ENCODE measurements around the gene LENG1.

The LENG1 gene

DNA sequence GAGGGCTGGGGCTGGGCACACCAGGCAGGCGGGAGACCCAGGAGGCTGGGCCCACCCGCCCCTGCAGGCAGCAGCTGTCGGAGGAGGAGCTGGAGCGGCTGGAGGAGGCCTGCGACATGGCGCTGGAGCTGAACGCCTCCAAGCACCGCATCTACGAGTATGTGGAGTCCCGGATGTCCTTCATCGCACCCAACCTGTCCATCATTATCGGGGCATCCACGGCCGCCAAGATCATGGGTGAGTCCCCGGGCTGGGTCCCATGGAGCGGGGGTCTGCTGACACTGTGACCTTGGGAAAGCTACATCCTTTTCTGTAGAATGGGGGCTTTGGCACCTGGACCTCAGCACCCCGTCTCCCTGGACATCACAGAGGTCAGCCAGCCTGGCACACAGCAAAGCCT is 35.8 kb downstream of the LENG1 start:
- no peaks in the 10 kb centered on the region for H3K4me1 ChIP-seq (ENCODE audit: control insufficient read depth in 1 of 2, insufficient read depth in 2 of 2, low read length in 2 of 2)
- peaks cover 46 to 88% of the 10 kb centered on the region in 2 donors for H3K36me3 ChIP-seq (ENCODE audit: control insufficient read depth in 1 of 2, insufficient read depth in 2 of 2, low read length in 2 of 2)
- no peaks in the 10 kb centered on the region for H3K9me3 ChIP-seq (ENCODE audit: control insufficient read depth in 1 of 2, low read length in 2 of 2)
- H3K27ac ChIP-seq (ENCODE audit: low read length): no peak overlapping the region
- H3K27me3 ChIP-seq (ENCODE audit: low read depth, low read length): no peaks in the 10 kb centered on the region
- no peak overlapping the region for H3K4me3 ChIP-seq (ENCODE audit: low read depth in 1 of 2, low read length in 2 of 2)

GRCh38 chr19:54121259-54121658 is 38.3 kb downstream of the LENG1 start:
- Histone ChIP-seq H3K27ac (ENCODE audit: low read length) (no peak overlapping the region), H3K9me3 (ENCODE audit: control insufficient read depth in 1 of 2, low read length in 2 of 2) (no peaks in the 10 kb centered on the region), H3K27me3 (ENCODE audit: low read depth, low read length) (no peaks in the 10 kb centered on the region), H3K4me1 (ENCODE audit: control insufficient read depth in 1 of 2, insufficient read depth in 2 of 2, low read length in 2 of 2) (peaks cover 0 to 10% of the 10 kb centered on the region in 2 donors), H3K36me3 (ENCODE audit: control insufficient read depth in 1 of 2, insufficient read depth in 2 of 2, low read length in 2 of 2) (peaks cover 48 to 73% of the 10 kb centered on the region in 2 donors), H3K4me3 (ENCODE audit: low read depth in 1 of 2, low read length in 2 of 2) (no peak overlapping the region)

DNA sequence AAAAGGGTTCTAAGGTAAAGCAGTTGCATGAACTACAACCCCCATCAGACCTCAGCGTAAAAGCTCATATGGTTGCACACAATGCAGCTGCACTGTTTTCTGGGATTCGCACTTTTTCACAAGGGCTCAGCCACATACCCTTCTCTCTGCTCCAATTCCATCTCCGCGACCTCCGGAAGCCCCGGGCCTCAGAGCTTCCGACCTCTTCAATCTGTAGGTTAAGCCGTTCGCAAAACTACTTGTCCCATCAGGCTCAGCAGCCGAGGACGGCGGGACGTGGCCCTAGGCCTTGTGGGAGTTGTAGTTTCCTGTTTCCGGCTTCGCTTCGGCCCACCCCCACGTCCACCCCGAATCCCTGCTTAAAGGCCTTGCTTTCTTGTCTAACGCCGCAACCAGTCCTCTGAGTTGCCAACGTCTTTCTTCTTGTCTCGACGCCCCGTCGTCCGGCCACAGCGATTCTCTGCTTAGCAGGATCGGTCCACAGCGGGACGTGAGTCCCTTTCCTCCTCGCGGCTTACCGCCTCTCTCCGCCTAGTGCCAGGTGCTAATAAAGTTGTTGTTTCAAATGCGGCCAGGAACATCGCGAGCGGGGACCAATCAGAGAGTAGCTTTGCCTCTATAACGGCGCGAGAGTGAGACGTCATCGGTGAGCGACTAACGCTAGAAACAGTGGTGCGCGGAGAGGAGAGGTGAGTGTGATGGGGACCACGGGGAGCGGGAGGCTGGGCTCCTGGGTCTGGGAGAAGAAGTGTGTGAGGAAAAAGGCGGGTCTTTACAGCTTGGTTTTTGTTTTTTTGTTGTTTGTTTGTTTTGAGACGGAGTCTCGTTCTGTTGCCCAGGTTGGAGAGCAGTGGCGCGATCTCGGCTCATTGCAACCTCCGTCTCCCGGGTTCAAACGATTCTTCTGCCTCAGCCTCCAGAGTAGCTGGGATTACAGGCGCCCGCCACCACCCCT is 44.1 kb downstream of the LENG1 start, which contains the start of the genes PRPF31 and TFPT:
PRPF31 (plus strand) TSS at position 646 of the 955 bp plus-strand sequence. CDS start 2,525 bp downstream, outside the sequence.
TFPT (minus strand) TSS at position 549 of the 955 bp plus-strand sequence; CDS start at position 161, 388 bp downstream.
- peaks cover 0 to 24% of the 10 kb centered on the region in 2 donors for H3K4me1 ChIP-seq (ENCODE audit: control insufficient read depth in 1 of 2, insufficient read depth in 2 of 2, low read length in 2 of 2)
- H3K27ac ChIP-seq (ENCODE audit: low read length): peak within 1 kb of the TSS; percentile 99
- H3K9me3 ChIP-seq (ENCODE audit: control insufficient read depth in 1 of 2, low read length in 2 of 2): no peaks in the 10 kb centered on the region
- no peaks in the 10 kb centered on the region for H3K27me3 ChIP-seq (ENCODE audit: low read depth, low read length)
- H3K4me3 ChIP-seq (ENCODE audit: low read depth in 1 of 2, low read length in 2 of 2): peak within 1 kb of the TSS; percentile 84 to 94
- peaks cover 21 to 29% of the 10 kb centered on the region in 2 donors for H3K36me3 ChIP-seq (ENCODE audit: control insufficient read depth in 1 of 2, insufficient read depth in 2 of 2, low read length in 2 of 2)

DNA sequence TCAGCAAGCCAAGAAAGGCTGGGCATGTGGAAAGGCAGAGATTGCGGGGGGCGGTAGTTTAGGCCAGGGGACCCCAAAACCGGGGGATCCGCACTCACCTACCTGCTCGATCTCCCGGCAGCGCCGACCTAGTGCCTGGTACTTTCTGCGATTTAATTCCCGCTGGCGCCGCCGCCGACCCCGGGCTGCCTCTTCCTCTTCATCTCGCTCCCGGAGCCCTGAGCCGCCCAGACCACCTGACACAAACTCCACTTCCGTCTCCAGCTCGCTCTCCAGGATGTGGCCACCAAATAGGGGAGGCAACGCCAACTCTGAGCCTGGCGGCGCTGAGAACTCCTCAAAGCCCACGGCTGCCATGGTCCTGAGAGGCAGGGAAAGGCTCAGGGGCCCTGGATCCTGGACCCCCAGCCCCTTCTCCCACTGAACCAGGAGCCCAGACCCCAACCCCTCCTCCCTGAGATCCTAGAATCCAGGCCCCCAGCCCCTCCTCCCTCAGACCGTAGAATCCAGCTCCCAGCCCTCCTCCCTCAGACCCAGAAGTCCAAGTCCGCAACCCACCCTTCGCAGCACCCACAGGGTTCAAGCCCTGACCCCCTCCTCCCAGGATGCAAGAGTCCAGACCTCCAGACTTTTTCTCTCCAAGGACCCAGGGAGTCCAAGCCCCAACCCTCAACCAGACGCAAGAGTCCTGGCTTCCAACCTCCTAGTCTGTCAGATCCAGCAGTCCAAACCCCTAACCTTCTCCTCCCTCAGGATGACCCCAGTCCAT is 45.0 kb downstream of the LENG1 start:
- Histone ChIP-seq H3K4me1 (ENCODE audit: control insufficient read depth in 1 of 2, insufficient read depth in 2 of 2, low read length in 2 of 2) (peaks cover 0 to 24% of the 10 kb centered on the region in 2 donors), H3K27ac (ENCODE audit: low read length) (peak overlapping the region; percentile 99), H3K36me3 (ENCODE audit: control insufficient read depth in 1 of 2, insufficient read depth in 2 of 2, low read length in 2 of 2) (peaks cover 18 to 29% of the 10 kb centered on the region in 2 donors), H3K4me3 (ENCODE audit: low read depth in 1 of 2, low read length in 2 of 2) (peak overlapping the region; percentile 84 to 94), H3K9me3 (ENCODE audit: control insufficient read depth in 1 of 2, low read length in 2 of 2) (no peaks in the 10 kb centered on the region), H3K27me3 (ENCODE audit: low read depth, low read length) (no peaks in the 10 kb centered on the region)

DNA sequence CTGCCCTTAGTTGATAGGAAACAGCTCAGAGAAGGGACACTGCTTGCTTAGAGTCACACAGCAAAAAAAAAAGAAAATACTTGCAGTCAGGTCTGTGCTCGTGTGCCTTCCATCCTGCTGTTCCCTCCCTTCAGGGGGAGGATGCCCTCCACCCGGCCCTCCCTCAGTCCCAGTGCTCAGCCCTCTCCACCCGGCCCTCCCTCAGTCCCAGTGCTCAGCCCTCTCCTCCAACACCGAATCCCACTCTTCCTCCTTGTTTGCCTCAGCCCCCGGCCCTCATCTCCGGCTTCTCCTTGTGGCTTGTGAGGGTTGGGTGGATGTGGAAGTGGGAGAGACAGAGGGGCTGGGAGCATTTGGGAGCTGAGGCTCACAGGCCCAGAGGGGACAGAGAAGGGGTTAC is 49.9 kb downstream of the LENG1 start:
- no peaks in the 10 kb centered on the region for H3K9me3 ChIP-seq (ENCODE audit: control insufficient read depth in 1 of 2, low read length in 2 of 2)
- no peak overlapping the region for H3K27ac ChIP-seq (ENCODE audit: low read length)
- H3K4me3 ChIP-seq (ENCODE audit: low read depth in 1 of 2, low read length in 2 of 2): no peak overlapping the region
- H3K27me3 ChIP-seq (ENCODE audit: low read depth, low read length): no peaks in the 10 kb centered on the region
- H3K4me1 ChIP-seq (ENCODE audit: control insufficient read depth in 1 of 2, insufficient read depth in 2 of 2, low read length in 2 of 2): peaks cover 0 to 8% of the 10 kb centered on the region in 2 donors
- peaks cover 25 to 58% of the 10 kb centered on the region in 2 donors for H3K36me3 ChIP-seq (ENCODE audit: control insufficient read depth in 1 of 2, insufficient read depth in 2 of 2, low read length in 2 of 2)

GRCh38 chr19:54108496-54108895 is 51.0 kb downstream of the LENG1 start:
- H3K4me1 ChIP-seq (ENCODE audit: control insufficient read depth in 1 of 2, insufficient read depth in 2 of 2, low read length in 2 of 2): peaks cover 1 to 10% of the 10 kb centered on the region in 2 donors
- no peak overlapping the region for H3K27ac ChIP-seq (ENCODE audit: low read length)
- H3K27me3 ChIP-seq (ENCODE audit: low read depth, low read length): no peaks in the 10 kb centered on the region
- H3K9me3 ChIP-seq (ENCODE audit: control insufficient read depth in 1 of 2, low read length in 2 of 2): no peaks in the 10 kb centered on the region
- H3K36me3 ChIP-seq (ENCODE audit: control insufficient read depth in 1 of 2, insufficient read depth in 2 of 2, low read length in 2 of 2): peaks cover 25 to 58% of the 10 kb centered on the region in 2 donors
- H3K4me3 ChIP-seq (ENCODE audit: low read depth in 1 of 2, low read length in 2 of 2): no peak overlapping the region

GRCh38 chr19:54107876-54108490 is 51.5 kb downstream of the LENG1 start:
- peaks cover 20 to 58% of the 10 kb centered on the region in 2 donors for H3K36me3 ChIP-seq (ENCODE audit: control insufficient read depth in 1 of 2, insufficient read depth in 2 of 2, low read length in 2 of 2)
- H3K4me3 ChIP-seq (ENCODE audit: low read depth in 1 of 2, low read length in 2 of 2): no peak overlapping the region
- peaks cover 4 to 14% of the 10 kb centered on the region in 2 donors for H3K4me1 ChIP-seq (ENCODE audit: control insufficient read depth in 1 of 2, insufficient read depth in 2 of 2, low read length in 2 of 2)
- no peaks in the 10 kb centered on the region for H3K9me3 ChIP-seq (ENCODE audit: control insufficient read depth in 1 of 2, low read length in 2 of 2)
- H3K27ac ChIP-seq (ENCODE audit: low read length): no peak overlapping the region
- H3K27me3 ChIP-seq (ENCODE audit: low read depth, low read length): no peaks in the 10 kb centered on the region

DNA sequence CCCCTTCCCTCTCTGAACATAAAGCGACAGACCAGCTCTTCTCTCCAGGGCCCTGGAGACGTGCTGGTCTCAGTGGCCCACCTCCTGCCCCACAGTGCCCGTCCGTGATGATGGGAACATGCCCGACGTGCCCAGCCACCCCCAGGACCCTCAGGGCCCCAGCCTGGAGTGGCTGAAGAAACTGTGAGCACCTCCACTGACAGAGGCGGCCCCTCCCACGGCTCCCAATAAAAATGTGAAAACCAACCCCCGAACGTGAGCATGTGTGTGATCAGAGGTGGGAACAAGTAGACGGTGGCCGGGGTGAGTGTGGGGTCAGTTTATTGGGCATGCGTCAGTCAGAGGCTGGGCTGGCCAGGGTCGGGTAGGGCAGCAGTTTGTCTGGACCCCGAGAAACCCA is 52.8 kb downstream of the LENG1 start:
- Histone ChIP-seq H3K36me3 (ENCODE audit: control insufficient read depth in 1 of 2, insufficient read depth in 2 of 2, low read length in 2 of 2) (peaks cover 20 to 58% of the 10 kb centered on the region in 2 donors), H3K9me3 (ENCODE audit: control insufficient read depth in 1 of 2, low read length in 2 of 2) (no peaks in the 10 kb centered on the region), H3K4me1 (ENCODE audit: control insufficient read depth in 1 of 2, insufficient read depth in 2 of 2, low read length in 2 of 2) (peaks cover 4 to 14% of the 10 kb centered on the region in 2 donors), H3K27ac (ENCODE audit: low read length) (no peak overlapping the region), H3K4me3 (ENCODE audit: low read depth in 1 of 2, low read length in 2 of 2) (no peak overlapping the region), H3K27me3 (ENCODE audit: low read depth, low read length) (no peaks in the 10 kb centered on the region)

- Histone ChIP-seq H3K27me3 (ENCODE audit: low read depth, low read length) (no peaks in the 10 kb centered on the region), H3K4me1 (ENCODE audit: control insufficient read depth in 1 of 2, insufficient read depth in 2 of 2, low read length in 2 of 2) (peaks cover 4 to 14% of the 10 kb centered on the region in 2 donors), H3K9me3 (ENCODE audit: control insufficient read depth in 1 of 2, low read length in 2 of 2) (no peaks in the 10 kb centered on the region), H3K27ac (ENCODE audit: low read length) (no peak overlapping the region), H3K4me3 (ENCODE audit: low read depth in 1 of 2, low read length in 2 of 2) (no peak overlapping the region), H3K36me3 (ENCODE audit: control insufficient read depth in 1 of 2, insufficient read depth in 2 of 2, low read length in 2 of 2) (peaks cover 18 to 54% of the 10 kb centered on the region in 2 donors)
Observed at GRCh38 chr19:54105796-54106195, 53.7 kb downstream of the LENG1 start.

Data from muscle layer of duodenum (tissue), 2 donors.